Skeletal muscle tissue (tissue), 4 donors: ENCODE results near the gene HCN1. TPM values are rescaled to one million over a fixed set of nuclear protein-coding genes. Genes with fewer than 3 reads are reported as not detected.
"Not testable (repeated sequence)": the region's sequence is repeated elsewhere in the genome, so short reads cannot be mapped to it uniquely, and the experiment has no call there.

Experiments
- H3K27ac ChIP-seq: one replicate; pipeline ENCODE4 v1.7.0; 2013; ENCODE audit warnings: mild to moderate bottlenecking, low read depth, low read length, inconsistent platforms
- H3K27me3 ChIP-seq, 3 donors: one replicate each; pipeline ENCODE4 v1.7.0; 2013; ENCODE audit warnings: low read length in 3 of 3; ENCODE audit not compliant: control insufficient read depth in 3 of 3, insufficient read depth in 3 of 3
- H3K36me3 ChIP-seq, 3 donors: one replicate each; pipeline ENCODE4 v1.7.0; 2013; ENCODE audit warnings: low read length in 3 of 3; ENCODE audit not compliant: control insufficient read depth in 3 of 3, insufficient read depth in 3 of 3
- H3K4me1 ChIP-seq, 3 donors: one replicate each; pipeline ENCODE4 v1.7.0; 2013; ENCODE audit warnings: low read length in 3 of 3, mild to moderate bottlenecking in 3 of 3; ENCODE audit not compliant: control insufficient read depth in 3 of 3, insufficient read depth in 3 of 3
- H3K4me3 ChIP-seq, 3 donors: one replicate each; pipeline ENCODE4 v1.7.0; 2013; ENCODE audit warnings: low read length in 3 of 3
- H3K9ac ChIP-seq, 3 donors: one replicate each; pipeline ENCODE4 v1.7.0; 2013; ENCODE audit warnings: low read length in 3 of 3, mild to moderate bottlenecking in 3 of 3, moderate library complexity in 2 of 3, low read depth in 1 of 3
- H3K9me3 ChIP-seq, 3 donors: one replicate each; pipeline ENCODE4 v1.7.0; 2013; ENCODE audit warnings: low read length in 3 of 3; ENCODE audit not compliant: control insufficient read depth in 3 of 3
- total RNA-seq: library from RNA; depleted of rRNA; stranded (reverse); fragments of >200 nt; gene quantifications from one replicate; pipeline ENCODE4 v1.2.3, GENCODE V29; 2014
- donor health status: Osteomylitis.

Gene HCN1
- total RNA-seq, 1 donor from 2014 or later = 4.2 TPM

DNA sequence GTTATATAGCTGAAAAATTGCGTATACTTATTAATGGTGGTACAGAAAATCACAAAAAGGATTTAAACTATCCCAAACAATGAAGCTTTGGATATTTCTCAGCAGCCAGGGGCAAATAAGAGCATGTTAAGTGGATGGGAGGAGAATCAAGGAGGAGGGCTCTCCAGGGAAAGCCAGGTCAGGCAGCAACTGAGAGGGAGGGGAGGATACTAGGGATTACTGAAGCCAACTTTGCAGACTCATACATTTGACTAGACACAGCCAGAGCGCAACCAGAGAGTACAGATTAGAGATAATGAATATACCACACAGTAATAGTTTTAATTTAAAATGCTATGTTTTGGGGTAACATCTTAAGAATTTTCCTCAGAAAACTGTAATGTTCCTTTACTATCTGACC is 360.2 kb downstream of the HCN1 start:
- Histone ChIP-seq H3K4me1 (peaks cover 0 to 13% (median 8%) of the 10 kb centered on the region in 3 donors), H3K4me3 (no peak overlapping the region), H3K9me3 (peaks cover 0 to 4% (median 0%) of the 10 kb centered on the region in 3 donors), H3K9ac (no peak overlapping the region), H3K27ac (peak overlapping the region; percentile 89), H3K36me3 (no peaks in the 10 kb centered on the region), H3K27me3 (no peaks in the 10 kb centered on the region)

DNA sequence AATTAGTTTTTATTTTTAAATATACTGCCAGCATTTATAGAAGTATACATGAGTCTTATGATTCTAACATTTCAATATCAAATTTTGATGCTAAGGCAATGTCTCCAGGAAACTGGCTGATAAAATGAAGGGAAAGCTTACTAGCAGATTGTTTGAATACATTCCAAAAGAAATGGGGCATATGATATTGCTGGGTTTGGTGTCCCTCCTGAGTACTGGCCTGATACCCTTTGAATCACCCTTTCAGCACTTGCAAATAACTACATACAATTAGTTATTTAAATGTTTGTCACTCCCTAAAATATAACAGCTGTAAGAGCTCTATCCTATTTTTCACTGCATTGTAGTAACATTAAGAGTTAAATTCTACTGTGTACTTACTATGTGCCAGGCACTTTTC is 360.8 kb downstream of the HCN1 start:
- H3K36me3 ChIP-seq = no peaks in the 10 kb centered on the region
- H3K27me3 ChIP-seq = no peaks in the 10 kb centered on the region
- peak overlapping the region in 2 of 3 donors; percentile 10 to 11 for H3K9ac ChIP-seq
- H3K27ac ChIP-seq = peak overlapping the region; percentile 89
- peaks cover 0 to 4% (median 0%) of the 10 kb centered on the region in 3 donors for H3K9me3 ChIP-seq
- H3K4me3 ChIP-seq = no peak overlapping the region
- H3K4me1 ChIP-seq = peaks cover 0 to 13% (median 8%) of the 10 kb centered on the region in 3 donors

DNA sequence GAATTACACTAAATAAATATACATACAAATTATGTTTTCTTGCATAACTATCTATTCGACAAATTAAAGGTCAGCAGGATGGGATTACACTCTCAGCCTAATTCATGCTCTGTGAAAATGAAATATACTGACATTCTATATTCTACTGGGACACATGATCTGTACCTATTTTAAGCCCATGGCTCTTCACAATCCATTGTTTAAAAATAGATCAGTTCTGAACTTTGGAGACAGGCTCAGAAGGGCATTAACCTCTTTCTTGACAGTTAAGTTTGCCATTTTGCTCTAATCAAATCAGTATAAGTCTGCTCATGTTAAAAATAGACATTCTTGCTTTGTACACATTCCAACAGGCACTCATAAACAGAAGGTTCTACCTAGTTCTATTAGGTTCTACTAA is 361.2 kb downstream of the HCN1 start:
- no peaks in the 10 kb centered on the region for H3K36me3 ChIP-seq
- peak overlapping the region; percentile 89 for H3K27ac ChIP-seq
- peaks cover 0 to 13% (median 8%) of the 10 kb centered on the region in 3 donors for H3K4me1 ChIP-seq
- H3K27me3 ChIP-seq = no peaks in the 10 kb centered on the region
- peak overlapping the region in 2 of 3 donors; percentile 10 to 11 for H3K9ac ChIP-seq
- peaks cover 0 to 4% (median 0%) of the 10 kb centered on the region in 3 donors for H3K9me3 ChIP-seq
- no peak overlapping the region for H3K4me3 ChIP-seq

DNA sequence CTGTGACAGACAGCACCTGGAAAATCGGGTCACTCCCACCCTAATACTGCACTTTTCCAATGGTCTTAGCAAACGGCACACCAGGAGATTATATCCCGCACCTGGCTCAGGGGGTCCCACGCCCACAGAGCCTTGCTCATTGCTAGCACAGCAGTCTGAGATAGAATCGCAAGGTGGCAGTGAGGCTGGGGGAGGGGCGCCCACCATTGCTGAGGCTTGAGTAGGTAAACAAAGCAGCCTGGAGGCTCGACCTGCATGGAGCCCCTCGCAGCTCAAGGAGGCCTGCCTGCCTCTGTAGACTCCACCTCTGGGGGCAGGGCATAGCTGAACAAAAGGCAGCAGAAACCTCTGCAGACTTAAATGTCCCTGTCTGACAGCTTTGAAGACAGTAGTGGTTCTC is 383.6 kb downstream of the HCN1 start:
- not testable (repeated sequence) for H3K27me3 ChIP-seq, H3K27ac ChIP-seq, H3K4me3 ChIP-seq, H3K4me1 ChIP-seq, H3K9ac ChIP-seq, H3K9me3 ChIP-seq, H3K36me3 ChIP-seq

DNA sequence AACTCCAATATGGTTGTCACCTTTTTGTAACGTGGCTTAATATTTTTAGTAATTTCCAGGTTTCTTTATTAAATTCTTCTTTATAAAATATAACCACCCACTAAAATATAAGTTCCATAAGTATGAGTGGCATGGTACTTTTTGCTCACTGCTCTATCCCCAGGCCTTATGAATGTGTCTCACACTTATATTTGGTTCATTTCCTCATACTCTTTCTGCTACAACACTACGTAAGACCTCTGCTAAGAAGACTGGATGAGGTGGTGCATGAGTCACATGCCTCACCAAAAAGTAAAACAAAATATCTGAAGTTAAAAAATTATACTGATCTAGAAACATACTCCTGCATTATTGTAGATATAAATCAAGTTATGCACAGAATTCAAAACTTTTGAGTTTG is 400.9 kb downstream of the HCN1 start:
- no peaks in the 10 kb centered on the region for H3K9me3 ChIP-seq
- no peaks in the 10 kb centered on the region for H3K36me3 ChIP-seq
- H3K4me1 ChIP-seq = no peaks in the 10 kb centered on the region
- H3K4me3 ChIP-seq = no peak overlapping the region
- no peak overlapping the region for H3K9ac ChIP-seq
- no peak overlapping the region for H3K27ac ChIP-seq
- no peaks in the 10 kb centered on the region for H3K27me3 ChIP-seq

DNA sequence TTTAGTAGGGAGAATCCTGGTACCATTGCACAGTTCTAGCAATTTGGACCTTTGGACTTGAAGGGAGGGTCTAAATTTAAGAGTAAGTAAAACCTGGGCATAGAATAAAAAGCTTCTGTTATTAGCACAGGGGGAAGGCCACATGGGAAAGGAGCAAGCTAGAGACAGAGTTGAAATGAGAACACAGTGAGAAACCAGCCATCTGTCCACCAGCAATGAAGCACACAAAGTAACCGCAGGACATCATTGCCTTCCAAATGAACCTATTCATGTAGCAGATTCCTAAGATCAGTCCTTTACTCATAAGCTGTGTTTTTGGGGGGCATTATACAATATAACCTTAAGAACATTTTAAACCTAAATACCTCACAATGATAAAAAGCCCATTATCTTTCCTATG is 407.4 kb downstream of the HCN1 start:
- Histone ChIP-seq H3K4me1 (no peaks in the 10 kb centered on the region), H3K27me3 (no peaks in the 10 kb centered on the region), H3K36me3 (no peaks in the 10 kb centered on the region), H3K4me3 (no peak overlapping the region), H3K9me3 (no peaks in the 10 kb centered on the region), H3K27ac (no peak overlapping the region), H3K9ac (no peak overlapping the region)

DNA sequence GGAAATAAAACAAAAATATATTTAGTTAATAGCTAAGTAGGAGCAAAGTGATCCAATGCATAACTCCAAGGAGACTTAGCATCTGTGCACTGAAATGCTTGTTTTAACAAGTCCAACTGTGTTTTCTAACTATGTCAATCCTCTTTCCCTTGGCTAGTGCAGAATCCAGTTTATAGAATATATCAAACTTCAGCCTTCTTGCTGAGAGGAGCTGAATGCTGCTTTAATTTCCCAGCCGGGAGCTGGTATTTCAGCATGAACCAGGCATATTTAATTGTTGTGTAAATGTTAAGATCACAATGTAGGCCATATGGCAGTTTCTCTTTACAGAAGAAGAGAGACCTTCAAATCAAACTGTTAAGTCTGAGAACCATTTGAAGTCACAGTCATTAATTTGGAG is 411.7 kb downstream of the HCN1 start:
- H3K36me3 ChIP-seq = no peaks in the 10 kb centered on the region
- no peak overlapping the region for H3K9ac ChIP-seq

DNA sequence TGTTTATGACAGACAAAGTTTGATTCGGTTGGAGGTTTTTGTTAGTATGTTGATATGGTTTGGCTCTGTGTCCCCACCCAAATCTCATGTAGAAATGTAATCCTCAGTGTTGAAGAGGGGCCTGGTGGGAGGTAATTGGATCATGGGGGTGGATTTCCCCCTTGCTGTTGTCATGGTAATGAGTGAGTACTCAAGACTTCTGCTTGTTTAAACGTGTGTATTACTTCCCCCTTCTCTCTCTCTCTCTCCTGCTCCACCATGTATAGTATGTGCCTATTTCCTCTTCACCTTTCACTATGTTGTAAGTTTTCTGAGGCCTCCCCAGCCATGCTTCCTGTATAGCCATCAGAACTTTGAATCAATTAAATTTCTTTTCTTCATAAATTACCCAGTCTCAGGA is 415.1 kb downstream of the HCN1 start:
- H3K4me1 ChIP-seq = no peaks in the 10 kb centered on the region
- H3K36me3 ChIP-seq = no peaks in the 10 kb centered on the region
- H3K27me3 ChIP-seq = no peaks in the 10 kb centered on the region
- no peak overlapping the region for H3K4me3 ChIP-seq
- H3K9ac ChIP-seq = no peak overlapping the region
- H3K27ac ChIP-seq = no peak overlapping the region
- H3K9me3 ChIP-seq = no peaks in the 10 kb centered on the region

More for the DNA sequence above, 411.7 kb downstream of the HCN1 start:
- Histone ChIP-seq H3K27ac (no peak overlapping the region), H3K4me3 (no peak overlapping the region), H3K27me3 (no peaks in the 10 kb centered on the region), H3K4me1 (no peaks in the 10 kb centered on the region), H3K9me3 (no peaks in the 10 kb centered on the region)

DNA sequence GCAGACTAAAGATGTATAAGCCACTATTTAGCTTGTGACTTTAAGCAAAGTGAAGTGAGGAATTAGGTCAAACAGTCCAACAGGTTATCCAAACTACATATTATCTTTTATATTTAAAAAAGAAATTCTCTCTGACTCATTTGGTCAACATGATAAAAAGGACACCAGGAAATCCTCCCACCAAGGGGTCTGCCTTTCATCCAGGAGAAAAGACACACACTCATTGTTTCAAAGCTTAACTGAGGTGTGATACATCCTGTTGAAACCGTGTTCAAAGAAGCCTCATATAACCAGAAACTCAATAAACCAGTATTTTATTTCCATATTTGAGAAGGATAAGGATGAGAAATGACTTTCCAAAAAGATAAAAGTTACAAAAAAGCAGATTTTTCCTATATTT is 417.1 kb downstream of the HCN1 start:
- Histone ChIP-seq H3K27me3 (no peaks in the 10 kb centered on the region), H3K9me3 (no peaks in the 10 kb centered on the region), H3K27ac (no peak overlapping the region), H3K4me3 (no peak overlapping the region), H3K4me1 (no peaks in the 10 kb centered on the region), H3K36me3 (no peaks in the 10 kb centered on the region), H3K9ac (no peak overlapping the region)

DNA sequence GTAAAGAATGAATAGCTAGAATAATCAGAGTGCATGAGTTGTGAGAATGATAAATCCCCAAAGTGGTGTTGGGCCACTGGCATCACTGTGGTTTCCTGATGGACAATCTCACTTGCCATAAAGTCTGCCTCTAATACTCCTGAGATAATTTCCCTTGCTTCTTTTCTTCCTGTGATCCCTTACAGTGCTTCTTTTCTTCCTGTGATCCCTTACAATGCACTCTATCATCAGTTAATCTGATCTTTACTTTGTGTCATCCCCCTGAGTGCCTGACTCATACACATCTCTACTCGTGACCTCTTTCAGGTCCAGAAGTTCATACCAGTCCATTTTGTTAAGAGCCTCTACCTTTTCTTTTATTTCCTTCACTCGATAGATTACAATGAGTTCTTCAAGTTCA is 418.3 kb downstream of the HCN1 start:
- H3K9me3 ChIP-seq = no peaks in the 10 kb centered on the region
- H3K27me3 ChIP-seq = no peaks in the 10 kb centered on the region
- H3K9ac ChIP-seq = no peak overlapping the region
- H3K27ac ChIP-seq = no peak overlapping the region
- H3K4me1 ChIP-seq = no peaks in the 10 kb centered on the region
- no peak overlapping the region for H3K4me3 ChIP-seq
- H3K36me3 ChIP-seq = no peaks in the 10 kb centered on the region

DNA sequence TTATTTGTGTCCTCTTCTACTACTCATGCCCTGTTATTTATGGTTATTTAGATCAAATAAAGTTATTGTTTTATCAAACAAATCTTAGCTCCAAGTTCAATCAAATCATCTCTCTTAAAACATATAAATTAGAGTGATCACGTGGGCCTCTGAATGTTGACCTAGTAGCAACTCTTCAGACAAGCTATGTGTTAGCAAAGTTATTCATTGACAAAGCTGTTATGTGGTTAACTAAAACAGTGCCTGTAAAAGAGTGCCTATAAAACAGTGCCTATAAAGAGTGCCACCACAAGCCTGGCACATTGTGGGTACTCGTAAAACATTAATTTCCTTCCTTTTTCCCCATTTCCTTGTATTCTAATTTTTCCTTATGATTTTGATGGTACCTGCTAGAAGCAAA is 421.9 kb downstream of the HCN1 start:
- Histone ChIP-seq H3K27ac (no peak overlapping the region), H3K9me3 (no peaks in the 10 kb centered on the region), H3K4me1 (peaks cover 0 to 5% (median 3%) of the 10 kb centered on the region in 3 donors), H3K4me3 (no peak overlapping the region), H3K36me3 (no peaks in the 10 kb centered on the region), H3K27me3 (no peaks in the 10 kb centered on the region), H3K9ac (no peak overlapping the region)
